Stomach (tissue), 4 donors: ENCODE measurements around the gene ZMYND8.

ENCODE experiments used
- CTCF ChIP-seq, 7 experiments: fragments of 450-650 bp in 4 of 7; fragments of 200-600 bp in 3 of 7; sonication (generic) in 3 of 7; IDR thresholded peaks; one replicate each; pipeline ENCODE4 v1.5.1; 2016 to 2019; ENCODE audit warnings: antibody characterized with exemption in 7 of 7, control low read depth in 2 of 7, mild to moderate bottlenecking in 1 of 7
- EP300 ChIP-seq: sonication (generic); formaldehyde crosslinking; IDR thresholded peaks from one replicate; pipeline ENCODE4 v1.6.1; 2017; ENCODE audit warnings: antibody characterized with exemption
- POLR2A ChIP-seq, 4 donors: fragments of 450-650 bp; IDR thresholded peaks; one replicate each; pipeline ENCODE4 v1.6.1; 2016; ENCODE audit warnings: antibody characterized with exemption in 4 of 4, control low read depth in 2 of 4, mild to moderate bottlenecking in 1 of 4, moderate library complexity in 1 of 4
- POLR2AphosphoS5 ChIP-seq, 3 donors: sonication (generic); formaldehyde crosslinking; IDR thresholded peaks; one replicate each; pipeline ENCODE4 v1.6.1; 2016; ENCODE audit warnings: antibody characterized with exemption in 3 of 3

- TF ChIP-seq CTCF (IDR thresholded peaks at IDR 0.05) = no peak
- peak; percentile 32 for TF ChIP-seq EP300
- no peak for TF ChIP-seq POLR2A (IDR thresholded peaks at IDR 0.05)
- TF ChIP-seq POLR2AphosphoS5 (IDR thresholded peaks at IDR 0.05) = peak in 2 of 3 donors; percentile 9 to 79
Measured at GRCh38 chr20:47315339-47316056, 41.0 kb downstream of the ZMYND8 start.
